ENCODE results near the gene ZSCAN22.

ZSCAN22 gene

DNA sequence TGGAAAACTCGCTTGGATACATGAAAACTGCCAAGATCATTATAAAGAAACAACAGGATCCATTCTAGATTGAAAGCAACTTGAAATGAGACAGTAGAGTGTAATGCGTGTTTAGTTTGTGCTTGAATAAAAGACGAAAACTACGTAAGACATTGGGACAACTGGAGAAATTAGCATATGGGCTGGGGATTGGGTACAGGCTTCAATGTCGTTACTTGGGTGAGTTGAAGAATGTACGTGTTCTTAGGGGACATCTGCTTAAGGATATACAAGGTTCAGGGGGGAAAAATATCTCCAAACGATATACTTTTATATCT is 22.1 kb upstream of the ZSCAN22 start:
- Histone ChIP-seq H3K18ac (ENCODE audit: low read length) (no peak overlapping the region), H3K4ac (ENCODE audit: low read depth, low read length) (no peak overlapping the region), H2BK120ac (ENCODE audit: insufficient read depth, low read length, poor library complexity) (no peak overlapping the region), H3K36me3 (ENCODE audit: control insufficient read depth in 1 of 2, insufficient read depth in 2 of 2, low read length in 2 of 2) (peaks cover 21 to 41% of the 10 kb centered on the region in 2 experiments), H3K9ac (ENCODE audit: low read length) (no peak overlapping the region), H2AFZ (ENCODE audit: insufficient read depth, low read length, poor library complexity) (no peak overlapping the region), H3K23ac (ENCODE audit: low read length) (no peak overlapping the region), H3K14ac (ENCODE audit: low read length) (no peak overlapping the region), H3K27ac (ENCODE audit: low read depth, low read length) (no peak overlapping the region), H2BK12ac (ENCODE audit: low read length) (no peak overlapping the region), H3K4me3 (ENCODE audit: low read depth, low read length) (no peak overlapping the region), H2BK5ac (ENCODE audit: low read depth, low read length, poor library complexity) (no peak overlapping the region), H3K27me3 (ENCODE audit: insufficient read depth, low read length) (no peaks in the 10 kb centered on the region), H3K79me2 (ENCODE audit: control insufficient read depth, insufficient read depth, low read length, poor library complexity) (peaks cover 3% of the 10 kb centered on the region), H4K8ac (ENCODE audit: low read depth, low read length) (no peak overlapping the region), H4K91ac (ENCODE audit: low read depth, low read length) (no peak overlapping the region), H3K4me1 (ENCODE audit: control insufficient read depth in 1 of 2, insufficient read depth in 2 of 2, low read length in 2 of 2) (peaks cover 2 to 3% of the 10 kb centered on the region in 2 experiments), H3K9me3 (ENCODE audit: insufficient read depth, low read depth, low read length) (peaks cover 4% of the 10 kb centered on the region), H3K79me1 (ENCODE audit: low read length) (peaks cover 3% of the 10 kb centered on the region), H4K12ac (ENCODE audit: low read depth, low read length) (no peak overlapping the region), H3K4me2 (ENCODE audit: low read length) (peak overlapping the region; percentile 52), H2AK5ac (ENCODE audit: low read length) (no peak overlapping the region)
- no CpG with 5 or more reads among the region's 7 CpGs for WGBS (ENCODE audit: extremely low coverage, insufficient coverage, insufficient read length)
- DNase-seq = no peak

- no CpG with 5 or more reads among the region's 55 CpGs for WGBS (ENCODE audit: extremely low coverage, insufficient coverage, insufficient read length)
Observed at GRCh38 chr19:58305065-58305931, 21.5 kb upstream of the ZSCAN22 start, which contains the start of gene ERVK3-1. Gene ERVK3-1 (plus strand): TSS chr19:58305377. CDS start chr19:58312169, 6,792 bp downstream.

DNA sequence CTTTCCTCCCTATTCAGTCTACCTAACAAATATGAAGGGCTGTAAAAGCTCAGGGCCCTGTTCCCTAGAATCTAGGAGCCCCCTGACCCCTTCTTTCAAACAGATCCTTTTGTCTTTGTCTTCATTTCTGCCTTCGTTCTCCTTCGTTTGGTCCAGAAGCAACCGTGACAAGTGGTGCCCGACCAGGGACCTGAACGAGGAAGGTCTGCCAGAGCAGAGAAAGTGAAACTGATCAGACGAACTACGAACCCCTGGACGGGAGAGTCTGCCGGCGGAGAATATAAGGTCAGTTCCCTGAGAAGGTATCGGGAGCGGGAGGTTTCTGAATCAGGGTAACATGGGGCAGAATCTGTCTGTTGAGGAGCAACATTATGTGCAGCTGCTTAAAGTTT is 20.9 kb upstream of the ZSCAN22 start:
- no peak overlapping the region for H2AFZ ChIP-seq (ENCODE audit: insufficient read depth, low read length, poor library complexity)
- peak overlapping the region; percentile 70 for H3K4me2 ChIP-seq (ENCODE audit: low read length)
- no CpG with 5 or more reads among the region's 12 CpGs for WGBS (ENCODE audit: extremely low coverage, insufficient coverage, insufficient read length)
- peak overlapping the region; percentile 69 for H3K18ac ChIP-seq (ENCODE audit: low read length)
- no peak overlapping the region for H3K27ac ChIP-seq (ENCODE audit: low read depth, low read length)
- H4K8ac ChIP-seq (ENCODE audit: low read depth, low read length) = no peak overlapping the region
- no peak overlapping the region for H2AK5ac ChIP-seq (ENCODE audit: low read length)
- no peaks in the 10 kb centered on the region for H3K27me3 ChIP-seq (ENCODE audit: insufficient read depth, low read length)
- H3K4ac ChIP-seq (ENCODE audit: low read depth, low read length) = no peak overlapping the region
- H3K23ac ChIP-seq (ENCODE audit: low read length) = no peak overlapping the region
- no peak overlapping the region for H2BK120ac ChIP-seq (ENCODE audit: insufficient read depth, low read length, poor library complexity)
- H3K4me3 ChIP-seq (ENCODE audit: low read depth, low read length) = peak overlapping the region; percentile 96
- H3K79me1 ChIP-seq (ENCODE audit: low read length) = peaks cover 3% of the 10 kb centered on the region
- peaks cover 3% of the 10 kb centered on the region for H3K79me2 ChIP-seq (ENCODE audit: control insufficient read depth, insufficient read depth, low read length, poor library complexity)
- H4K91ac ChIP-seq (ENCODE audit: low read depth, low read length) = no peak overlapping the region
- peaks cover 4% of the 10 kb centered on the region for H3K9me3 ChIP-seq (ENCODE audit: insufficient read depth, low read depth, low read length)
- no peak overlapping the region for H3K14ac ChIP-seq (ENCODE audit: low read length)
- H3K4me1 ChIP-seq (ENCODE audit: control insufficient read depth in 1 of 2, insufficient read depth in 2 of 2, low read length in 2 of 2) = peaks cover 2 to 3% of the 10 kb centered on the region in 2 experiments
- H3K9ac ChIP-seq (ENCODE audit: low read length) = no peak overlapping the region
- no peak overlapping the region for H2BK12ac ChIP-seq (ENCODE audit: low read length)
- no peak overlapping the region for H2BK5ac ChIP-seq (ENCODE audit: low read depth, low read length, poor library complexity)
- H3K36me3 ChIP-seq (ENCODE audit: control insufficient read depth in 1 of 2, insufficient read depth in 2 of 2, low read length in 2 of 2) = peaks cover 11 to 29% of the 10 kb centered on the region in 2 experiments
- no peak overlapping the region for H4K12ac ChIP-seq (ENCODE audit: low read depth, low read length)
- DNase-seq = no peak

More at GRCh38 chr19:58305065-58305931, 21.5 kb upstream of the ZSCAN22 start, which contains the start of gene ERVK3-1:
- Histone ChIP-seq H3K4me1 (ENCODE audit: control insufficient read depth in 1 of 2, insufficient read depth in 2 of 2, low read length in 2 of 2) (peaks cover 2 to 3% of the 10 kb centered on the region in 2 experiments), H4K12ac (ENCODE audit: low read depth, low read length) (peak within 1 kb of the TSS; percentile 36), H2AK5ac (ENCODE audit: low read length) (no peak within 1 kb of the TSS), H4K8ac (ENCODE audit: low read depth, low read length) (peak within 1 kb of the TSS; percentile 71), H3K79me1 (ENCODE audit: low read length) (peaks cover 3% of the 10 kb centered on the region), H2AFZ (ENCODE audit: insufficient read depth, low read length, poor library complexity) (peak within 1 kb of the TSS; percentile 54), H3K14ac (ENCODE audit: low read length) (peak within 1 kb of the TSS; percentile 36), H3K4ac (ENCODE audit: low read depth, low read length) (peak within 1 kb of the TSS; percentile 22), H3K4me3 (ENCODE audit: low read depth, low read length) (peak within 1 kb of the TSS; percentile 96), H3K9ac (ENCODE audit: low read length) (peak within 1 kb of the TSS; percentile 79), H2BK120ac (ENCODE audit: insufficient read depth, low read length, poor library complexity) (peak within 1 kb of the TSS; percentile 11), H3K36me3 (ENCODE audit: control insufficient read depth in 1 of 2, insufficient read depth in 2 of 2, low read length in 2 of 2) (peaks cover 17 to 35% of the 10 kb centered on the region in 2 experiments), H3K27ac (ENCODE audit: low read depth, low read length) (peak within 1 kb of the TSS; percentile 44), H3K4me2 (ENCODE audit: low read length) (peak within 1 kb of the TSS; percentile 70), H3K23ac (ENCODE audit: low read length) (no peak within 1 kb of the TSS), H4K91ac (ENCODE audit: low read depth, low read length) (peak within 1 kb of the TSS; percentile 41), H3K79me2 (ENCODE audit: control insufficient read depth, insufficient read depth, low read length, poor library complexity) (peaks cover 3% of the 10 kb centered on the region), H3K18ac (ENCODE audit: low read length) (peak within 1 kb of the TSS; percentile 69), H3K9me3 (ENCODE audit: insufficient read depth, low read depth, low read length) (peaks cover 4% of the 10 kb centered on the region), H3K27me3 (ENCODE audit: insufficient read depth, low read length) (no peaks in the 10 kb centered on the region), H2BK5ac (ENCODE audit: low read depth, low read length, poor library complexity) (peak within 1 kb of the TSS; percentile 3), H2BK12ac (ENCODE audit: low read length) (no peak within 1 kb of the TSS)
- DNase-seq = peak; percentile 99

DNA sequence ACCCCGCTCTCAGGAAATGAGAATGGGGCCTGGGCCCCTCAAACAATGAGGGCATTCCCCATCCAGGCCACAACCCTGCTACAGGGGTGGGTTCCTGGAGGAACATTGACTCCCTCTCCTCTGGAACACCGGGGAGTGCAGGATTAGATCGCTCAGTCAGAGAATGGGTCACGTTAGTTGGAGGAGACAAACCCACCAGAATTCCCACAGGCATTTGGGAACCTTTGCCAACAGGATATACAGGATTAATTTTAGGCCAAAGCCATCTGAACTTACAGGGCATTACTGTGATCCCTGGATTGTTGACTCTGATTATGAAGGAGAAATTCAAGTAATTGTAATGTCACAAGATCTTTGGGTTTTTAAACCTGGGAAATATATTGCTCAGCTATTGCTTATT is 19.1 kb upstream of the ZSCAN22 start:
- Histone ChIP-seq H3K9me3 (ENCODE audit: insufficient read depth, low read depth, low read length) (peaks cover 6% of the 10 kb centered on the region), H3K4me2 (ENCODE audit: low read length) (no peak overlapping the region), H2AFZ (ENCODE audit: insufficient read depth, low read length, poor library complexity) (no peak overlapping the region), H3K4me1 (ENCODE audit: control insufficient read depth in 1 of 2, insufficient read depth in 2 of 2, low read length in 2 of 2) (peaks cover 2 to 3% of the 10 kb centered on the region in 2 experiments), H4K12ac (ENCODE audit: low read depth, low read length) (no peak overlapping the region), H2BK5ac (ENCODE audit: low read depth, low read length, poor library complexity) (no peak overlapping the region), H2AK5ac (ENCODE audit: low read length) (no peak overlapping the region), H3K18ac (ENCODE audit: low read length) (no peak overlapping the region), H3K27ac (ENCODE audit: low read depth, low read length) (no peak overlapping the region), H3K4ac (ENCODE audit: low read depth, low read length) (no peak overlapping the region), H3K36me3 (ENCODE audit: control insufficient read depth in 1 of 2, insufficient read depth in 2 of 2, low read length in 2 of 2) (peaks cover 18 to 36% of the 10 kb centered on the region in 2 experiments), H4K8ac (ENCODE audit: low read depth, low read length) (no peak overlapping the region), H3K9ac (ENCODE audit: low read length) (no peak overlapping the region), H3K14ac (ENCODE audit: low read length) (no peak overlapping the region), H3K79me2 (ENCODE audit: control insufficient read depth, insufficient read depth, low read length, poor library complexity) (peaks cover 3% of the 10 kb centered on the region), H3K79me1 (ENCODE audit: low read length) (peaks cover 3% of the 10 kb centered on the region), H2BK12ac (ENCODE audit: low read length) (no peak overlapping the region), H3K4me3 (ENCODE audit: low read depth, low read length) (no peak overlapping the region), H4K91ac (ENCODE audit: low read depth, low read length) (no peak overlapping the region), H2BK120ac (ENCODE audit: insufficient read depth, low read length, poor library complexity) (no peak overlapping the region), H3K23ac (ENCODE audit: low read length) (no peak overlapping the region), H3K27me3 (ENCODE audit: insufficient read depth, low read length) (no peaks in the 10 kb centered on the region)
- no CpG with 5 or more reads among the region's 4 CpGs for WGBS (ENCODE audit: extremely low coverage, insufficient coverage, insufficient read length)
- no peak for DNase-seq

Data from trophoblast cell (in vitro differentiated cells and primary cell).